ENCODE data around the gene BCR.

BCR gene

GRCh38 chr22:23282986-23283385 is 102.7 kb downstream of the BCR start:
- no peak for DNase-seq (ENCODE audit: extremely low read depth, low read depth)
- no peak for TF ChIP-seq CTCF (IDR thresholded peaks at IDR 0.05; ENCODE audit: low read depth, low read length, missing control alignments)
- no peak overlapping the region for H3K4me3 ChIP-seq (replicated peaks; ENCODE audit: low read depth, low read length)

GRCh38 chr22:23283591-23284503 is 103.5 kb downstream of the BCR start:
- no peak for TF ChIP-seq CTCF (IDR thresholded peaks at IDR 0.05; ENCODE audit: low read depth, low read length, missing control alignments)
- no peak overlapping the region for H3K4me3 ChIP-seq (replicated peaks; ENCODE audit: low read depth, low read length)
- DNase-seq (ENCODE audit: extremely low read depth, low read depth): no peak

- DNase-seq (ENCODE audit: extremely low read depth, low read depth): no peak
- no peak overlapping the region for H3K4me3 ChIP-seq (replicated peaks; ENCODE audit: low read depth, low read length)
- no peak for TF ChIP-seq CTCF (IDR thresholded peaks at IDR 0.05; ENCODE audit: low read depth, low read length, missing control alignments)
Observed at GRCh38 chr22:23284504-23285033, 104.3 kb downstream of the BCR start.

GRCh38 chr22:23285236-23285635 is 104.9 kb downstream of the BCR start:
- no peak for TF ChIP-seq CTCF (IDR thresholded peaks at IDR 0.05; ENCODE audit: low read depth, low read length, missing control alignments)
- DNase-seq (ENCODE audit: extremely low read depth, low read depth): no peak
- H3K4me3 ChIP-seq (replicated peaks; ENCODE audit: low read depth, low read length): no peak overlapping the region

- no peak for TF ChIP-seq CTCF (IDR thresholded peaks at IDR 0.05; ENCODE audit: low read depth, low read length, missing control alignments)
- no peak for DNase-seq (ENCODE audit: extremely low read depth, low read depth)
- H3K4me3 ChIP-seq (replicated peaks; ENCODE audit: low read depth, low read length): no peak overlapping the region
Observed at GRCh38 chr22:23285734-23286133, 105.4 kb downstream of the BCR start.

GRCh38 chr22:23286296-23286695 is 106.0 kb downstream of the BCR start:
- TF ChIP-seq CTCF (IDR thresholded peaks at IDR 0.05; ENCODE audit: low read depth, low read length, missing control alignments): no peak
- DNase-seq (ENCODE audit: extremely low read depth, low read depth): no peak
- H3K4me3 ChIP-seq (replicated peaks; ENCODE audit: low read depth, low read length): no peak overlapping the region

All from HFF-Myc (cell line).